Measurements from ENCODE around the gene FGD5. TPM values are rescaled to one million over a fixed set of nuclear protein-coding genes. Genes with fewer than 3 reads are reported as not detected.
A peak's percentile ranks its signal among the peaks of the same experiment; 100 is the strongest.

The FGD5 gene
- total and polyA plus RNA-seq, 9 of the 15 experiments (the other 6 are each of a cell fraction or from before 2014, with no cell fraction given) = 0.18 TPM; not detected in 8

DNA sequence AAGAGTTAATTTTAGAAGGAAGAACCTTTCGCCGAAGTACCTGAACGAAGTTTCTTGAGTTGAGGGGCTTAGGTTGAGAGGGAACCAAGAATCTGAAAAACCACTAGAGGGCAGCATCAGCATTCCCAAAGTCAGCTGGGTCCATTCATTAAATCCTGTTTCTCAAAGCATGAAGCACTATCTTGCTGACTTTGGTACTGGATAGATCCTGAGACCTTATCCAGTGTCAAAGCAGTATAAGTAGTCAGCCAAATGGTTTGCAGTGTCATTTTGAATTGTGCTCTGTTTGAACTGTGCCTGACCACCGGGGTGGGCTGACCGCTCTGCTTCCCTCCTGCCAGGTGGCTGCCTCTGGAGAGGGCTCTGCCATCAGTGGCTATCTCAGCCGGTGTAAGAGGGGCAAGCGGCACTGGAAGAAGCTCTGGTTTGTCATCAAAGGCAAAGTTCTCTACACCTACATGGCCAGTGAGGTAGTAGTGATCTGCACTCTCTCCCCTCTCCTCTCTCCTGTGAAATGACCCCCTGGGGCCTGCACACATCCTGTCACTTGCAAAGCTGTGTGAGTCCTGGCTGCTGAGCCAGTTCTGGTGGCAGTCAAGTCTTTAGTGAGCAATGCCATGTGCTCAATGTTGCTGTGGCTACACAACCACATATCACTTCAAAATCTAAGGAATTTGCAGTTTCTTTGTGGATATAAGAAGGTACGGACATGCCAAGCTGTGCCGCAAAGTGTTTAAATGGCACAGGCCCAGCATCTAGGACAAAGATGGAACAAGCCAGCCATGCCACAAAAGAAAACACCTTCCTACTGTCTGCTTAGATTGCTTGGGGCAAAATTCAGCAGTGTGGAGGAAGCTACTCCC is 107.2 kb downstream of the FGD5 start:
- BruUV-seq (replicated peaks) = no TSS peak
- H3K9me3 ChIP-seq (replicated peaks; ENCODE audit: control insufficient read depth, insufficient read depth, low read depth, low read length) = no peaks in the 10 kb centered on the region
- POLR2A ChIA-PET = interaction anchor here (0.6 to 1.1 kb wide), 7 partner anchors 18 to 449 kb away, joined by 3 to 4 read pairs (median 3); partner anchors contain the start of gene MRPS25
- in situ Hi-C loops (cut with MboI) = no loop called here
- peaks cover 26 to 33% of the 10 kb centered on the region in 2 experiments for H3K27me3 ChIP-seq (ENCODE audit: control insufficient read depth in 2 of 2, insufficient read depth in 2 of 2, low read length in 2 of 2)
- H3K27ac ChIP-seq (ENCODE audit: extremely low read depth, low read depth, low read length) = no peak overlapping the region
- DNase-seq (ENCODE audit: extremely low read depth in 1 of 4, low spot score in 3 of 4) = peak; percentile 59 to 82 (median 68)
- WGBS (ENCODE audit: insufficient coverage, low coverage, missing lambda C conversion rate) = 44% methylated on average over 9 of the region's 9 CpGs
- intact Hi-C loops (cut with micrococcal nuclease) = loop anchor here (1.0 to 10.0 kb wide), 7 partner anchors 113 to 631 kb away; partner anchors contain the start of genes CAPN7 and RBSN
- no peaks in the 10 kb centered on the region for H3K36me3 ChIP-seq (ENCODE audit: control insufficient read depth, insufficient read depth, low read length)
- no peaks in the 10 kb centered on the region for H3K9me1 ChIP-seq (ENCODE audit: control insufficient read depth, insufficient read depth, low read length)
- H2AFZ ChIP-seq (ENCODE audit: low read depth, low read length) = peak overlapping the region; percentile 52; the same call in 1 of the 2 replicates
- H3K4me3 ChIP-seq = no peak overlapping the region
- peaks cover 5% of the 10 kb centered on the region; the same call in 1 of the 2 replicates for H4K20me1 ChIP-seq (replicated peaks; ENCODE audit: control insufficient read depth, insufficient read depth, low read length)
- no peaks in the 10 kb centered on the region for H3K79me2 ChIP-seq (ENCODE audit: control insufficient read depth, insufficient read depth, low read length)
- ATAC-seq = peak; percentile 82
- peaks cover 0 to 3% of the 10 kb centered on the region in 2 experiments; a peak in 2 of 5 replicates for H3K4me1 ChIP-seq (replicated peaks in 1 of 2; ENCODE audit: control insufficient read depth in 2 of 2, insufficient read depth in 2 of 2, low read length in 2 of 2)
- peak; percentile 94 for FAIRE-seq
- no peak overlapping the region for H3K4me2 ChIP-seq (ENCODE audit: insufficient read depth, low read length)
- no peak overlapping the region for H3K9ac ChIP-seq (ENCODE audit: insufficient read depth in 1 of 2, low read depth in 2 of 2, low read length in 2 of 2)
- CTCF ChIA-PET (ENCODE audit: low intra/inter-chr PET ratio) = interaction anchor here (0.7 to 1.0 kb wide), 3 partner anchors 130 to 276 kb away, joined by 3 read pairs; no protein-coding TSS in a partner anchor
- TF ChIP-seq, protein P1, sequence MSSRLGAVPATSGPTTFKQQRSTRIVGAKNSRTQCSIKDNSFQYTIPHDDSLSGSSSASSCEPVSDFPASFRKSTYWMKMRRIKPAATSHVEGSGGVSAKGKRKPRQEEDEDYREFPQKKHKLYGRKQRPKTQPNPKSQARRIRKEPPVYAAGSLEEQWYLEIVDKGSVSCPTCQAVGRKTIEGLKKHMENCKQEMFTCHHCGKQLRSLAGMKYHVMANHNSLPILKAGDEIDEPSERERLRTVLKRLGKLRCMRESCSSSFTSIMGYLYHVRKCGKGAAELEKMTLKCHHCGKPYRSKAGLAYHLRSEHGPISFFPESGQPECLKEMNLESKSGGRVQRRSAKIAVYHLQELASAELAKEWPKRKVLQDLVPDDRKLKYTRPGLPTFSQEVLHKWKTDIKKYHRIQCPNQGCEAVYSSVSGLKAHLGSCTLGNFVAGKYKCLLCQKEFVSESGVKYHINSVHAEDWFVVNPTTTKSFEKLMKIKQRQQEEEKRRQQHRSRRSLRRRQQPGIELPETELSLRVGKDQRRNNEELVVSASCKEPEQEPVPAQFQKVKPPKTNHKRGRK (tag; IDR thresholded peaks at IDR 0.05) = no peak
- no peak for TF ChIP-seq ZNF707 (CRISPR knock-in tag; conservative IDR thresholded peaks at IDR 0.05)
- TF ChIP-seq, protein P2, sequence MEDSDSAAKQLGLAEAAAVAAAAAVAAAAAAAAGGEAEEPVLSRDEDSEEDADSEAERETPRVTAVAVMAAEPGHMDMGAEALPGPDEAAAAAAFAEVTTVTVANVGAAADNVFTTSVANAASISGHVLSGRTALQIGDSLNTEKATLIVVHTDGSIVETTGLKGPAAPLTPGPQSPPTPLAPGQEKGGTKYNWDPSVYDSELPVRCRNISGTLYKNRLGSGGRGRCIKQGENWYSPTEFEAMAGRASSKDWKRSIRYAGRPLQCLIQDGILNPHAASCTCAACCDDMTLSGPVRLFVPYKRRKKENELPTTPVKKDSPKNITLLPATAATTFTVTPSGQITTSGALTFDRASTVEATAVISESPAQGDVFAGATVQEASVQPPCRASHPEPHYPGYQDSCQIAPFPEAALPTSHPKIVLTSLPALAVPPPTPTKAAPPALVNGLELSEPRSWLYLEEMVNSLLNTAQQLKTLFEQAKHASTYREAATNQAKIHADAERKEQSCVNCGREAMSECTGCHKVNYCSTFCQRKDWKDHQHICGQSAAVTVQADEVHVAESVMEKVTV (CRISPR knock-in tag; IDR thresholded peaks at IDR 0.05) = peak; percentile 83
- TF ChIP-seq ZNF12 (CRISPR knock-in tag; IDR thresholded peaks at IDR 0.05) = no peak
- TF ChIP-seq, protein P3, sequence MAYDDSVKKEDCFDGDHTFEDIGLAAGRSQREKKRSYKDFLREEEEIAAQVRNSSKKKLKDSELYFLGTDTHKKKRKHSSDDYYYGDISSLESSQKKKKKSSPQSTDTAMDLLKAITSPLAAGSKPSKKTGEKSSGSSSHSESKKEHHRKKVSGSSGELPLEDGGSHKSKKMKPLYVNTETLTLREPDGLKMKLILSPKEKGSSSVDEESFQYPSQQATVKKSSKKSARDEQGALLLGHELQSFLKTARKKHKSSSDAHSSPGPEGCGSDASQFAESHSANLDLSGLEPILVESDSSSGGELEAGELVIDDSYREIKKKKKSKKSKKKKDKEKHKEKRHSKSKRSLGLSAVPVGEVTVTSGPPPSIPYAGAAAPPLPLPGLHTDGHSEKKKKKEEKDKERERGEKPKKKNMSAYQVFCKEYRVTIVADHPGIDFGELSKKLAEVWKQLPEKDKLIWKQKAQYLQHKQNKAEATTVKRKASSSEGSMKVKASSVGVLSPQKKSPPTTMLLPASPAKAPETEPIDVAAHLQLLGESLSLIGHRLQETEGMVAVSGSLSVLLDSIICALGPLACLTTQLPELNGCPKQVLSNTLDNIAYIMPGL (CRISPR knock-in tag; IDR thresholded peaks at IDR 0.05) = peak; percentile 53; the same call in 1 of the 2 replicates
- TF ChIP-seq ZNF311 (CRISPR knock-in tag; IDR thresholded peaks at IDR 0.05) = no peak
- TF ChIP-seq SMAD2 (IDR thresholded peaks at IDR 0.05; ENCODE audit: low read depth, low read length) = no peak
- no peak for TF ChIP-seq ZNF589 (CRISPR knock-in tag; IDR thresholded peaks at IDR 0.05; ENCODE audit: low read depth)
- 0 out of 2 replicates have a peak, but pooled peaks have one; percentile 20 for TF ChIP-seq CC2D1A (IDR thresholded peaks at IDR 0.05)

Data from K562 (cell line).